H9 (cell line): ENCODE results near the gene GLDC. TPM values are rescaled to one million over a fixed set of nuclear protein-coding genes. Genes with fewer than 3 reads are reported as not detected.

Source experiments
- DNase-seq: peaks from one replicate; pipeline ENCODE4 v3.0.0-alpha.2; 2017
- H2AFZ ChIP-seq: one replicate; pipeline ENCODE4 v1.6.1; 2013; ENCODE audit warnings: mild to moderate bottlenecking, low read length, control low read depth, moderate library complexity
- H2AK5ac ChIP-seq: 2 replicates; pipeline ENCODE4 v1.6.1; 2013; ENCODE audit warnings: low read length, control low read depth, mixed read lengths; ENCODE audit not compliant: insufficient read length
- H2BK120ac ChIP-seq: one replicate; pipeline ENCODE4 v1.6.1; 2013; ENCODE audit warnings: low read depth, mild to moderate bottlenecking, low read length, control low read depth, inconsistent platforms; ENCODE audit not compliant: poor library complexity, severe bottlenecking
- H2BK12ac ChIP-seq: 2 replicates; pipeline ENCODE4 v1.6.1; 2013; ENCODE audit warnings: low read length, control low read depth, mixed read lengths, low read depth; ENCODE audit not compliant: insufficient read length
- H2BK15ac ChIP-seq: 2 replicates; pipeline ENCODE4 v1.6.1; 2013; ENCODE audit warnings: low read depth, low read length, control low read depth
- H2BK20ac ChIP-seq: one replicate; pipeline ENCODE4 v1.6.1; 2013; ENCODE audit warnings: low read depth, mild to moderate bottlenecking, low read length, control low read depth, inconsistent platforms; ENCODE audit not compliant: poor library complexity, severe bottlenecking
- H2BK5ac ChIP-seq: 2 replicates; pipeline ENCODE4 v1.6.1; 2013; ENCODE audit warnings: low read length, control low read depth, mixed read lengths; ENCODE audit not compliant: insufficient read length
- H3K14ac ChIP-seq: 2 replicates; pipeline ENCODE4 v1.6.1; 2013; ENCODE audit warnings: low read length, control low read depth; ENCODE audit not compliant: insufficient read depth
- H3K18ac ChIP-seq: 2 replicates; pipeline ENCODE4 v1.6.1; 2013; ENCODE audit warnings: low read depth, mild to moderate bottlenecking, mixed read lengths, low read length, control low read depth; ENCODE audit not compliant: insufficient read length
- H3K23ac ChIP-seq: 2 replicates; pipeline ENCODE4 v1.6.1; 2013; ENCODE audit warnings: low read length, control low read depth, mixed read lengths, low read depth; ENCODE audit not compliant: insufficient read length
- H3K23me2 ChIP-seq: 2 replicates; pipeline ENCODE4 v1.6.1; 2013; ENCODE audit warnings: low read depth, mild to moderate bottlenecking, mixed read lengths, low read length, control low read depth; ENCODE audit not compliant: insufficient read length, poor library complexity, severe bottlenecking
- H3K27ac ChIP-seq: 2 replicates; pipeline ENCODE4 v1.5.1; 2013; ENCODE audit warnings: low read length, control low read depth, mixed read lengths, low read depth; ENCODE audit not compliant: insufficient read length
- H3K27me3 ChIP-seq: 2 replicates; pipeline ENCODE4 v1.6.1; 2013; ENCODE audit warnings: low read length, control low read depth, inconsistent platforms; ENCODE audit not compliant: insufficient read depth
- H3K4ac ChIP-seq: 2 replicates; pipeline ENCODE4 v1.6.1; 2013; ENCODE audit warnings: low read depth, mild to moderate bottlenecking, control low read depth, inconsistent platforms, low read length, moderate library complexity
- H3K4me1 ChIP-seq: 2 replicates; pipeline ENCODE4 v1.6.1; 2013; ENCODE audit warnings: low read length, control low read depth, inconsistent platforms; ENCODE audit not compliant: insufficient read depth
- H3K4me2 ChIP-seq: 2 replicates; pipeline ENCODE4 v1.6.1; 2013; ENCODE audit warnings: low read length, control low read depth, mixed read lengths; ENCODE audit not compliant: insufficient read length, insufficient read depth
- H3K56ac ChIP-seq: 2 replicates; pipeline ENCODE4 v1.6.1; 2013; ENCODE audit warnings: low read depth, mild to moderate bottlenecking, mixed read lengths, low read length, control low read depth; ENCODE audit not compliant: insufficient read length
- H3K79me1 ChIP-seq: 2 replicates; pipeline ENCODE4 v1.6.1; 2013; ENCODE audit warnings: low read depth, mild to moderate bottlenecking, moderate library complexity, low read length, control low read depth, inconsistent platforms; ENCODE audit not compliant: insufficient read depth, poor library complexity, severe bottlenecking
- H3K79me2 ChIP-seq: 2 replicates; pipeline ENCODE4 v1.6.1; 2013; ENCODE audit warnings: low read length, control low read depth, inconsistent platforms; ENCODE audit not compliant: insufficient read depth
- H3K9ac ChIP-seq: 2 replicates; pipeline ENCODE4 v1.6.1; 2013; ENCODE audit warnings: low read length, control low read depth, mixed read lengths; ENCODE audit not compliant: insufficient read length; ENCODE audit errors: extremely low read depth
- H3K9me3 ChIP-seq: one replicate; pipeline ENCODE4 v1.6.1; 2013; ENCODE audit warnings: low read depth, low read length, inconsistent platforms; ENCODE audit not compliant: control insufficient read depth
- H3T11ph ChIP-seq: one replicate; pipeline ENCODE4 v1.6.1; 2013; ENCODE audit warnings: mild to moderate bottlenecking, low read length, control low read depth, inconsistent platforms
- H4K20me1 ChIP-seq: one replicate; pipeline ENCODE4 v1.6.1; 2013; ENCODE audit not compliant: control insufficient read depth, insufficient read length, insufficient read depth
- H4K5ac ChIP-seq: 2 replicates; pipeline ENCODE4 v1.6.1; 2013; ENCODE audit warnings: low read depth, mild to moderate bottlenecking, mixed read lengths, low read length, control low read depth; ENCODE audit not compliant: insufficient read length
- H4K8ac ChIP-seq: replicated peaks from 2 replicates; pipeline ENCODE4 v1.6.1; 2013; ENCODE audit warnings: low read length, control low read depth, mixed read lengths, low read depth; ENCODE audit not compliant: insufficient read length
- H4K91ac ChIP-seq: 2 replicates; pipeline ENCODE4 v1.6.1; 2013; ENCODE audit warnings: low read depth, mild to moderate bottlenecking, moderate library complexity, mixed read lengths, low read length, control low read depth; ENCODE audit not compliant: insufficient read length
- H3K27ac Mint-ChIP-seq, 3 experiments: 2 replicates in 2 of 3; 3 replicates in 1 of 3; pipeline ENCODE4 v1.8.0; 2020 to 2021; ENCODE audit warnings: mixed read lengths in 3 of 3, mild to moderate bottlenecking in 1 of 3, moderate library complexity in 1 of 3
- H3K27me3 Mint-ChIP-seq: 2 replicates; pipeline ENCODE4 v1.8.0; 2021; ENCODE audit warnings: low read depth, mild to moderate bottlenecking, moderate library complexity, mixed read lengths
- H3K36me3 Mint-ChIP-seq, 3 experiments: 2 replicates in 2 of 3; 3 replicates in 1 of 3; pipeline ENCODE4 v1.8.0; 2020 to 2021; ENCODE audit warnings: low read depth in 3 of 3, mixed read lengths in 3 of 3; ENCODE audit not compliant: insufficient read depth in 1 of 3
- H3K4me1 Mint-ChIP-seq, 2 experiments: 2 replicates each; pipeline ENCODE4 v1.8.0; 2020; ENCODE audit warnings: mixed read lengths in 2 of 2
- H3K4me3 Mint-ChIP-seq, 2 experiments: 2 replicates in 1 of 2; 3 replicates in 1 of 2; pipeline ENCODE4 v1.8.0; 2020 to 2021; ENCODE audit warnings: mild to moderate bottlenecking in 2 of 2, mixed read lengths in 2 of 2, moderate library complexity in 1 of 2
- H3K9me3 Mint-ChIP-seq, 2 experiments: 2 replicates in 1 of 2; 3 replicates in 1 of 2; pipeline ENCODE4 v1.8.0; 2020; ENCODE audit warnings: mild to moderate bottlenecking in 2 of 2, mixed read lengths in 2 of 2, moderate library complexity in 1 of 2
- CTCF ChIP-seq: fragments of 200-600 bp; sonication (generic); conservative IDR thresholded peaks from 3 replicates; pipeline ENCODE4 v1.8.0; 2021; ENCODE audit warnings: antibody characterized with exemption, mild to moderate bottlenecking
- whole genome bisulfite sequencing: extraction: QIAGEN DNeasy Blood & Tissue Kit; methylation state at CpG from one replicate; pipeline ENCODE4 v1.1.7; 2013; ENCODE audit warnings: missing lambda C conversion rate, low lambda C conversion rate, mixed read lengths; ENCODE audit not compliant: insufficient read length; ENCODE audit errors: extremely low coverage; 5-methylcytosine and 5-hydroxymethylcytosine counted together
- total RNA-seq: library from RNA; stranded (reverse); gene quantifications from 2 replicates; pipeline ENCODE4 v1.2.1, GENCODE V29; 2021

GLDC gene
- total RNA-seq, 1 experiment from 2014 or later: 74.4 TPM

DNA sequence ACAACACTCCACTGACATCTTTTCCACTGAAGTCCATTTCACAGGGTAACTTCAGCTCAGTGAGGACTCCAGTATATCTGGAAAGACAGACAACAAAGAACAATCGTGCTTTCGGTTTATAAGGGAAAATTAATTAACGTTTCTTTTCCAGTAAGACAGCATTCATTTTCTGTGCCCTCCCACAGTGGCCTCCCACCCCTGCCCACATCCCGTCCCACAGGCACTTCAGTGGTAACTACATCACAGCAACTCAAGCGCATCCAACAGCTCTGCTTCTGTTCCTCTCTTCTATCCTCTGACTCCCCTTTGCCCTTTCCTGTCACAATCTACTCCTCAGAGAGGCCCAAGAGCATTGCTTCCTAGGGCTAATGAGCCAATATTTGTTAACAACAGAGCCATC lies 40.3 kb downstream of the GLDC start:
- no peak overlapping the region for H2BK120ac ChIP-seq

More for the DNA sequence above, 40.3 kb downstream of the GLDC start:
- Histone ChIP-seq H2BK12ac (no peak overlapping the region), H3K23me2 (no peaks in the 10 kb centered on the region), H2AK5ac (no peak overlapping the region), H3K56ac (no peak overlapping the region), H3K4me1 (no peaks in the 10 kb centered on the region), H4K20me1 (no peaks in the 10 kb centered on the region), H3T11ph (no peak overlapping the region), H3K27ac (no peak overlapping the region), H3K79me1 (no peaks in the 10 kb centered on the region), H2AFZ (no peak overlapping the region), H3K9ac (no peak overlapping the region), H2BK15ac (no peak overlapping the region), H2BK5ac (no peak overlapping the region), H4K91ac (no peak overlapping the region), H3K23ac (no peak overlapping the region), H2BK20ac (no peak overlapping the region), H3K4ac (no peak overlapping the region), H4K8ac (no peak overlapping the region), H3K9me3 (no peaks in the 10 kb centered on the region), H3K27me3 (no peaks in the 10 kb centered on the region), H3K18ac (no peak overlapping the region), H4K5ac (no peak overlapping the region), H3K79me2 (no peaks in the 10 kb centered on the region), H3K14ac (no peak overlapping the region), H3K4me2 (no peak overlapping the region)
- H3K27ac Mint-ChIP-seq: no peak overlapping the region; a peak in 1 of 7 replicates
- 0 out of 4 replicates have a peak, but pooled peaks cover 0 to 2% of the 10 kb centered on the region in 2 experiments for H3K4me1 Mint-ChIP-seq
- no peak for TF ChIP-seq CTCF
- H3K9me3 Mint-ChIP-seq: no peaks in the 10 kb centered on the region
- no CpG with 5 or more reads among the region's 5 CpGs for WGBS
- DNase-seq: no peak
- no peaks in the 10 kb centered on the region; the same call in 1 of the 2 replicates for H3K27me3 Mint-ChIP-seq
- H3K36me3 Mint-ChIP-seq: peaks cover 50 to 69% (median 67%) of the 10 kb centered on the region in 3 experiments
- H3K4me3 Mint-ChIP-seq: no peak overlapping the region
